SH-SY5Y (cell line): Measurements from ENCODE around the gene LRMDA.

Experiments used
- GATA2 ChIP-seq: IDR thresholded peaks from 2 replicates; pipeline ENCODE4 v1.6.1; 2011; ENCODE audit warnings: mild to moderate bottlenecking, low read depth, low read length
- GATA3 ChIP-seq: IDR thresholded peaks from 2 replicates; pipeline ENCODE4 v1.6.1; 2011; ENCODE audit warnings: low read depth, mild to moderate bottlenecking, low read length, moderate library complexity

Gene LRMDA

DNA sequence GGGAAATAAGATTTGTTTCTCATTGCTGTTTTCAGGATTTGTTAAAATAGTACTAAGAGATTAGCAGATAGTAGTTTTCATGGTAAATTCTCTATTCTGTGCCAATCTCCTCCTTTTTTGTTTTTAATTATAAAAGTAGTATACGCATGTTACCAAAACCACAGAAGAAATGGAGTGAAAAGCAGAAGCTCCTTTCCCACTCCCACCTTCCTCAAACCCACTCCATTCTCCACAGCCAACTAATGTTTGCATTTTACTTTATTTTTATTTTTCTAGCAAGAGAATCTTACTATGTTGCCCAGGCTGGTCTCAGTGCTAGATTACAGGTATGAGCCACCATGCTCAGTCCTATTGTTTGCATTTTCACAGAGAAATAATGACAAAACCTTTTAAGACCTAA, 4.5 kb upstream of the LRMDA start:
- no peak for TF ChIP-seq GATA3

DNA sequence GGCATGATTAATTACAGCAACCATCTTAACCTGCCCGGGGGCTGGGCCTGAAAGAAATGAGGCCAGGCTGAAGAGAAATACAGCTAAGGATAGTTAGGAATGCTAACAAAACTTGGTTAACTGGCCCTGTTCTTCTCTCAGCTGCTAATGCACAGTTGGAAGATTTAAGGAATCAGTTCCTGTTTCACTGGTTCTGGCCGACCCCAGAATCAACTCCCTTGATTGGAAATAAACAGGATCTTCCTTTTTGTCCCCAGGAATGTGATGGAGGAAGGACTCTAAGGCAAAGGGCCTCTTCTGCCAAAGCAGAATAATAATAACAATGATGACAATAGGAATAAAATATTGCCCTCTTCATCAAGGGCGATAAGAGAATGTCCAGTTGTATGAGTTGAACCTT, 3.5 kb upstream of the LRMDA start:
- TF ChIP-seq GATA3 = no peak
- TF ChIP-seq GATA2 = no peak

DNA sequence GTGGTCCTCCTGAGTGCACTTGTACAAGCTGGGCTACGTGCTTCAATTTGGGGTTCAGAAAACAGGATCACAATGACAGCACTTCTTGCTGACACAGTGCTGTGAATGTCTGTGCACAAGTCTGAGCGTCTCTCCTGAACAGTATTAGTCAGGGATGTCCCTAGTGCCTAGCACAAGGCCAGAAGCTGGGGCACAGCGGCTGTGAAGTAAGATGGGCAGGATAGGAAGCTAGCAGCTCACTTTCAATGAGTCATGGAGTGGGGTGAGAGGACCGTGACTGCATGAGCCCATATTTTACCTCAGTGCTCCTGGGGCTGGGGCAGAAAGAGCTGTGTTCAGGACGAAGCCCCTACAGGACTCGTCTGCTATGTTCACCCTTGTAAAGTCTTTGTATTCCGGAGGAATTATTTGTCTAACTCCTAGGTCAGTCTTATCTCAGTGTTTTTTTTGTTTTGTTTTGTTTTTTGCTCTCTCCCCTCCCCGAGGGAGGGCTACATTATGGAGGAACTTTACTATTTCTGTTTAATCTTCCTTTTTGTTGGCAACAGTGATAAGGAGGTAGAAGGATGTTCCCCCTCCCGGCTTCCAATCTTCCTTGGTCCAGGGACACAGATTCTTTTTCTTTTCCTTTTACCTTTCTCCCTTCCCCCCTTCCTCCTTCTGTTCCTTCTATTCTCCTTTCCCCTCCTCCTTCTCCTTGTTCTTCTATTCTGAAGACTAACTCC, 2.8 kb upstream of the LRMDA start:
- TF ChIP-seq GATA3 = no peak
- no peak for TF ChIP-seq GATA2

DNA sequence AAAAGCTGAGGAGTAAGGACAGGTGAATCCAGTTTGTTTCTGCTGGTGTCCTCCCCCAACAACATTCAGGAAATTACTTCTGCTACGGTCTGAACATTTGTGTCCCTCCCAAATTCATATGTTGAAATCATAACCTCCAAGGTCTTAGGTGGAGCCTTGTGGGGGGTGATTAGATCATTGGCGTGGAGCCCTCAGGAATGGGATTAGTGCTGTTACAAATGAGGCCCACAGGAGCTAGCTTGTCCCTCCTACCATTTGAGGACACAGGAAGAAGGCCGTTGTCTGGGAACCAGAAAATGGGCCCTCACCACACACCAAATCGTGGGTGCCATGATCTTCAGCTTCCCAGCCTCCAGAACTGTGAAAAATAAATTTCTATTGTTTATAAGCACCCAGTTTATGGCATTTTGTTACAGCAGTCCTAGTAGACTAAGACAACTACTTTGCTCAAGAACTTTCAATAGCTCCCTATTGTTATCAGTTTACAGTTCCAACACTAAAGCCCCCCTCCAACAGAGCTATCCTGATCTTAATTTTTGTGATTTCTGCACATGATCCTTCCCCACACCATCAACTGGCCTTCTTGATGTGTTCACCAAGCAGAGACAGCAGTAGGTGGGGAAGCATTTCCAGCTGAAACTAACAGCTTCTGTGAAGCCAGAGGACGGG, 2.1 kb upstream of the LRMDA start:
- TF ChIP-seq GATA3 = no peak
- TF ChIP-seq GATA2 = no peak

DNA sequence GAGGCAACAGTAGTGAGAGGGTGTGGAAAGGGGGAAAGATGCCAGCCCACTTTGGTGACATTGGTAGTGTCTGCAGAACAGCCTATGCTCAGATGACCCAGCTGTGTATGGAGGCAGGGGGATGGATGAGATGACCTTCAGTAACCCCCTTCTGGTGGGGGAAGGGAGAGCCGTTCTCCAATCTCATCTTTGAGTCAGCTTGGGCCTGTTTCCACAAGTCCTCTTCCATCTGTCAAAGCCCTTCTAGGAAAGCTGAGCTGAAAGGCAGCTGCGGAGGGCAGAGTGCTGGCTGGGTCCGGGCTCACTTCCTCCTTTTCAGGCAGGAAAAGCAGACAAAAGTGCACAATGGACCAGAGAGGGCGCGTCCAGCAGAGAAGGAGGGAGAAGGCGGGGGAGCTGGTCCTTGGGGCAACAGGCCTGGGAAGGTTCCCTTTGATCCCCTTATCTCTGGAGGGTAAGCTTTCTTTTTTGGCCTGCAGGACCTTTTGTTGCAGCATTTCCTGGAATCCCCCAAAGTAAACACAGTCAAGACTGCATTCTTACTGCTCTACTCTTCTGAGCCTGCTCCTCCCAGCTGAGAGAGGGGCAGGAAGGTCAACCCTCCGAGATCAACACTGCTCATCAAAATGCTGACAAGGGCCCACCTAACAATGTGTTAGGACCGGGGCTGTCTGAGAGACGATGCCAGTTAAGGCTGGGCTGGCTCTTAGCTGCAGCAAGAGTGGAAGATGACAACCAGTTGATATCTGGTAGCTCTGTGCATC, 1.2 kb upstream of the LRMDA start:
- TF ChIP-seq GATA2 = no peak
- TF ChIP-seq GATA3 = no peak

DNA sequence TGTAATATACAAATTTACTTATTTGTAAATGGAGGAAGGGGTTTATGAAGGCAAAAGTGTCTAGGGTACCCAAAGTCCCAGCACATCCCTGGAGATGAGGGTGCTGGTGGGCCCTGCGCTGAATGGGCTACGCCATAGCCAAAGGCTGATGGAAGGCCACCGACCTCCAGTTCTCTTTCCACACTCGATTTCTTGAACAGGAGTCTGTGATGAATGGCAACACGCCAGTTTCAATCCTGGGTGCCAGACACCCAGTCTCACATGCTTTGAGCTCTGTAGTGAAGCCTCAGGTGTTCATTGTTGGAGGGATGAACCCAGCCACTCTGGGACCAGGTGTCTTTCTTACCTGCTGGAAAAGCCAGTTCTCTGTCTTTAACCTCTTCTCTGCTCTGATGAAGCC, 752 bp downstream of the LRMDA start:
- TF ChIP-seq GATA3 (no peak), GATA2 (no peak)

DNA sequence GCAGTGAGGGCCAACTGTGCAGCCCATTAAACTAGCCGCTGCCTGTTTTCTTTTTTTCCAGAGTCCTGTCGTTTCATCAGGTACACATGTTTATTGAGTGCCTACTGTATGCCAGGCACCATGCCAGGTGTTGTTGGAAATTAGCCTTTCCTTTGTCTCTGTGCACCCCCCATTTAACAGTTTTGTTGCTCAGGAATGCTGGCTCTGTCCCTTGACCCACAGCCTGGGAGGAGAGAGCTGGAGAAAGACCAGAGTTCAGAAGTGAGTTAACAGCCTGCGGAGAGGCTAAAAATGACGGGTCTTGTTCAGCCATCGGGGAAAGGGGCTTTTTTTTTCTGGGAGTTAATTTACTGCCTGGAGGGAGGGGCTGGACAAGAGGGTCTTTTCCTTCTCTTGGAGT, 1.3 kb downstream of the LRMDA start:
- TF ChIP-seq GATA2 (no peak), GATA3 (no peak)

DNA sequence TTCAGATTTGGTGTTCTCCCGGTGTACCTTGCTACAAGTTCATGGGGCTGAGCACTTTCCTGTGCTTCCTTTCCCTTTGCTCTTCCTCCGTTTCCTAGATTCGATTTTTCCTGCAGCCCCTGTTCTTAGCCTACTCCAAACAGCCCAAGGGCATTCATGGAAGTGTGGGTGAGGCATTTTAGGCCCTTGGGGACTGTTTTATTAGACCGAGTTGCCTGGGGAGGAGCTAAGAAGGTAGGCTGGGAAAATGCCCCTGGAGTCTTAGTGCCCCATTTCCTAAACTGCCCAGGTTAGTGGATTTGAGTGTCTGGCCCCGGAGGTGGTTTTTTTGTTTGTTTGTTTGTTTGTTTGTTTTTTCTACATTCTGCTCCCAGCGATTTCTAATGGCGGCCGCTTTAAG, 1.8 kb downstream of the LRMDA start:
- TF ChIP-seq GATA3 = no peak
- no peak for TF ChIP-seq GATA2

DNA sequence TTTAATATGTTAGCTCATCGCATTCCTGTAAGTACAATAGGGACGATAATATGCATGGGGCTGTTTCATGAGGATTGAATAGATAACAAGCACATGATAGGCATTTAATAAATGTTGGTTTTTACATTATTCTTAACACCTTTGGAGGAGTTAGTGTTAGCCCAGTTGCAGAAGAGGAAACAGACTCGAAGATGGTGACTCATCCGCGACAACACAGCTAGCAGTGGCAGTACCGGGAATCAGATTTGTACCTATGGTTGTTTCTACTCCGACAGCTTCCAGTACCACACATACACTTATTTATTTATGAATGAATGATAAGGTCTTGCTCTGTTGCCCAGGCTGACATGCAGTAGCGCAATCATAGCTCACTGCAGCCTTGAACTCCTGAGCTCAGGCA, 2.9 kb downstream of the LRMDA start:
- TF ChIP-seq GATA2 (no peak), GATA3 (no peak)

DNA sequence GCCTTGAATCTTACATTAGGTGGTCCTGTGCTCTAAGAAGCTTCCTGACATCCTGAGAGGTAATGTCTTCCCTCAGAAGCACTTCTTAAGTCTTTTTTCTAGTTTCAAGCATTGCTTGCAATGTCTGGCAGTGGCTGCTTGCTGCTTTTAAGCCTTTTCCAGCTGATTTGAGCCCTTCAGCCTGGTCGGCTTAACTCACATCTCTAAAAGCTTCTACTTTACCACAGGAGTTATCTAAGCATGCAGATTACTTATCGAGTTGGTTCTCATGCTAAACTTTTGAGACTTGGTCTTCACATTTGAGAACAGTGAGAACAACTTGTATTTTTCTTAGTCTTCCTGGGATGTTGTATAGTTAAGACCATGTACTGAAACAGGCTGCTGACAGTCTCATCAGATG, 3.9 kb downstream of the LRMDA start:
- TF ChIP-seq GATA2 = no peak
- no peak for TF ChIP-seq GATA3

DNA sequence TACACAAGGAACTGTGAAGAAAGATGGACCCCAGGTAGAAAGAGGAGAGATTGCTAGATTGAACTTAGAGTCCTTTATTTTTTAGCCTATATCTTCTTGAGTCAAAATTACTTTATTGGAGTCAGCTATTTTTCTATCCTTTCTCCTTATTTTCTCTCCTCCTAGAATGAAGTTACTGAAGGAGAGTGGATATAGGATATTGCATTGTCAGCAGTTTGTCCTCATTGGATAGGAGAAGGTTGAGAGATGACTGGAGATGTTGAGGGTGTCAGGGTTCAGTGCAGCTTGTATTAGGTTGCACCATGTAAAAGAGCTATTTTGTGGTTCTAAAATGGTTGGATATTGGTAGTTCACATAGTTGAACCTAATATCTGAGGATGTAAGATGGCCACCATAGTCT, 5.5 kb downstream of the LRMDA start:
- no peak for TF ChIP-seq GATA3
- TF ChIP-seq GATA2 = no peak

DNA sequence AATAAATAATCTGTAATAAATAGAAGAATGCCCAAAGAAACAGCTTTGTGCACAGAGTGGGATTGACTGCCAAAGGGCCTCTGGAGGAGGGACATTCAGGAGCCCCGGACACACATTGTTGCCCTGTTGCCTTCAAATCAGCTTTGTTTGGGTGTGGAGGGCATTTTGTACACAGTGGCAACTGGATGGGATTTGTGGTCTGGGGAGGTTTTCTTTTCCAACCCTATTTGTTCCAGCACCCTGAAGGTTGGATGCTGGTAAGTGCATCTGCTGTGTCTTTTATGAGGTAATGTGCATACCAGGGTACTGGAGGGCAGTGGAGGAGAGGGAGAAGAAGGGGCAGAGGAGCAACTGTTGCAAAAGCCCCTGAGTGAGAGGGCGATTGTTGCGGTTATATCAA, 6.3 kb downstream of the LRMDA start:
- no peak for TF ChIP-seq GATA3
- no peak for TF ChIP-seq GATA2

DNA sequence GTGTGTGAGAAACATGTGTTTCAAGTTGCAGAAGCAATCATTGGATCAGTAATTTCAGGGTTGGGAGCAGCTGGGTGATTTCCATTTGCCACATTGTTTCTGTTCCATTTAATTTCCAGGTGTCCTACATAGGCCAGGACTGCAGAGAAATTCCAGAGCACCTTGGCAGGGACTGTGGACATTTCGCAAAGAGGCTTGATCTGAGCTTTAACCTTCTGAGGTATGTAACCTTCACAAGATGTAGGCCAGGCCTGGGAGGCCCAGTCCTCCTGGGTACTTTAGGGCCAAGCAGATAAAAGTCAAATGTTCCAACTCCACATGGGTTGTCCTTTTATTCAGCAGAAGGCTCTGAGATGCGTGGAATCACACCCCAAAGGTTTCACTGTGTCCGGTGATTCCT, 6.9 kb downstream of the LRMDA start:
- no peak for TF ChIP-seq GATA2
- TF ChIP-seq GATA3 = no peak

DNA sequence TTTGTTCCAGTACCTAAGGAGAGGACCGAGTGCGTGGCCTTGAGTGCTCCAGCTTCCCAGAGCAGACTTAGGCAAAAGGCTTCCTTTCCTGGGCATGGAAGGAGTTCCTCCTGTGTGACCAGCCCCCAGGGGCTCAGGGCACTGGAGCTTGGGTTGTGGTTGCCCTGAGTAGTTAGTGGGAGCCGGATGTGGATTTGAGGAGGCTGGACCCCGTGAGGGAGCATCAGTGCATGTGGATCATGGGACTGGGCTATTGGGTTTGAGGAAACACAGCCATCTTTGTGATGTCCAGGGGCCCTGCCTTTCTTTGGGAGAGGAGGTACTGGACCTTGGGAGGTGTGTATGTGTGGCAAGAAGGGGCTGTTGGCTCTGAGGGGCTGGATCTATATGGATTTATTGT, 8.4 kb downstream of the LRMDA start:
- TF ChIP-seq GATA2 (no peak), GATA3 (no peak)

DNA sequence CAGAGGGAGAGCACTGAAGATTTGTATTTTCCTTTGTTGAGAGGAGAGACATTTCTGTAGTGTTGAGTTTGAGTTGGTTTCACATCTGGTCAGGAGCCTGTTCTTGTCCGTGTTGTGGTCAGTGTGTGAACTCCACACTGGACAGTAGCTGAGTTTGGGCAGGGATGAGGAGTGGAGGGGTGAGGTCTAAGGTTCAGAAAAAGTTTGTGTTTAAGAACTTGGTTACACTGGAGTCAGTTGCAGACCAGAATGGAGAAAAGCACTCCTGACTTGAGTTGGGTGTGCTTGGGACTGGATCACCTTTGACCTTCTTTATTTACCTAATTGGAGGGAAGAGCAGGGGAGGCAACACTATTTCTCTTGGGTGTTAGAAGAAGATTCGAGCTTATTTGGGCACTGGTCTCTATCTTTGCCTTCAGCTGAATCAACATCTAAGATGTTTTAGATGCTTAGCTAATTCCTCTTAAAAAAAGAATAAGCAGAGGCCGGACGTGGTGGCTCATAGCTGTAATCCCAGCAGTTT, 8.9 kb downstream of the LRMDA start:
- TF ChIP-seq GATA3 (no peak), GATA2 (no peak)
